ENCODE measurements around the gene RXFP3.

Gene RXFP3

GRCh38 chr5:33936004-33936380 is 194 bp upstream of the RXFP3 start:
- no peak overlapping the region for H3K4me3 ChIP-seq (ENCODE audit: low read depth, low read length)
- TF ChIP-seq, protein P1, sequence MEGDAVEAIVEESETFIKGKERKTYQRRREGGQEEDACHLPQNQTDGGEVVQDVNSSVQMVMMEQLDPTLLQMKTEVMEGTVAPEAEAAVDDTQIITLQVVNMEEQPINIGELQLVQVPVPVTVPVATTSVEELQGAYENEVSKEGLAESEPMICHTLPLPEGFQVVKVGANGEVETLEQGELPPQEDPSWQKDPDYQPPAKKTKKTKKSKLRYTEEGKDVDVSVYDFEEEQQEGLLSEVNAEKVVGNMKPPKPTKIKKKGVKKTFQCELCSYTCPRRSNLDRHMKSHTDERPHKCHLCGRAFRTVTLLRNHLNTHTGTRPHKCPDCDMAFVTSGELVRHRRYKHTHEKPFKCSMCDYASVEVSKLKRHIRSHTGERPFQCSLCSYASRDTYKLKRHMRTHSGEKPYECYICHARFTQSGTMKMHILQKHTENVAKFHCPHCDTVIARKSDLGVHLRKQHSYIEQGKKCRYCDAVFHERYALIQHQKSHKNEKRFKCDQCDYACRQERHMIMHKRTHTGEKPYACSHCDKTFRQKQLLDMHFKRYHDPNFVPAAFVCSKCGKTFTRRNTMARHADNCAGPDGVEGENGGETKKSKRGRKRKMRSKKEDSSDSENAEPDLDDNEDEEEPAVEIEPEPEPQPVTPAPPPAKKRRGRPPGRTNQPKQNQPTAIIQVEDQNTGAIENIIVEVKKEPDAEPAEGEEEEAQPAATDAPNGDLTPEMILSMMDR (IDR thresholded peaks at IDR 0.05; ENCODE audit: borderline replicate concordance, insufficient read depth, low read depth, low read length) = peak; percentile 19; the same call in 1 of the 2 replicates

GRCh38 chr5:33937017-33937706 is 976 bp downstream of the RXFP3 start:
- TF ChIP-seq, protein P1 (IDR thresholded peaks at IDR 0.05; ENCODE audit: borderline replicate concordance, insufficient read depth, low read depth, low read length) = no peak
- no peak overlapping the region for H3K4me3 ChIP-seq (ENCODE audit: low read depth, low read length)

GRCh38 chr5:33937707-33938506 is 1.7 kb downstream of the RXFP3 start:
- TF ChIP-seq, protein P1 (IDR thresholded peaks at IDR 0.05; ENCODE audit: borderline replicate concordance, insufficient read depth, low read depth, low read length) = no peak
- no peak overlapping the region for H3K4me3 ChIP-seq (ENCODE audit: low read depth, low read length)

- TF ChIP-seq, protein P1 (IDR thresholded peaks at IDR 0.05; ENCODE audit: borderline replicate concordance, insufficient read depth, low read depth, low read length) = no peak
Measured at GRCh38 chr5:33938507-33938796, 2.3 kb downstream of the RXFP3 start.

DNA sequence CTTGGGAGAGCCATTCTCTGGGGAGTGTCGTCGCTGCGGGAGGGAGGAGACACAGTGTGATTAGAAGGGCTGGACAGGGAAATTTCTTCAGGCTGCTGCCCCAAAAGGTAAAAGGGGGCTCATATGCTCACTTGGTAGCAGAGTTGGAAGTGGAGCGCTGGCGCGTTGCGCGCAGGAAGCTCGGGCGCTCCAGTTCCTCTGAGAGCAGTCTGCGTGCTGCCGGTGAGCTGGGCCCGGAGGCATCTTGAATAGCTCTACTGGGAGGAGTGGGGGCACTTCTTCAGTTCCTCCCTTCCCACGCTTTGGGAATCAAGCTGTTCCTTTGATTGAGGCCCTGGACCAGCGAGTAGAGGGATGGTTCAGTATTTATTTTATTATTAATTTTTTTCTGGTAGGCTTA is 2.7 kb downstream of the RXFP3 start:
- TF ChIP-seq, protein P1 (IDR thresholded peaks at IDR 0.05; ENCODE audit: borderline replicate concordance, insufficient read depth, low read depth, low read length) = no peak
- H3K4me3 ChIP-seq (ENCODE audit: low read depth, low read length) = no peak overlapping the region

More at GRCh38 chr5:33938507-33938796, 2.3 kb downstream of the RXFP3 start:
- H3K4me3 ChIP-seq (ENCODE audit: low read depth, low read length) = no peak overlapping the region

DNA sequence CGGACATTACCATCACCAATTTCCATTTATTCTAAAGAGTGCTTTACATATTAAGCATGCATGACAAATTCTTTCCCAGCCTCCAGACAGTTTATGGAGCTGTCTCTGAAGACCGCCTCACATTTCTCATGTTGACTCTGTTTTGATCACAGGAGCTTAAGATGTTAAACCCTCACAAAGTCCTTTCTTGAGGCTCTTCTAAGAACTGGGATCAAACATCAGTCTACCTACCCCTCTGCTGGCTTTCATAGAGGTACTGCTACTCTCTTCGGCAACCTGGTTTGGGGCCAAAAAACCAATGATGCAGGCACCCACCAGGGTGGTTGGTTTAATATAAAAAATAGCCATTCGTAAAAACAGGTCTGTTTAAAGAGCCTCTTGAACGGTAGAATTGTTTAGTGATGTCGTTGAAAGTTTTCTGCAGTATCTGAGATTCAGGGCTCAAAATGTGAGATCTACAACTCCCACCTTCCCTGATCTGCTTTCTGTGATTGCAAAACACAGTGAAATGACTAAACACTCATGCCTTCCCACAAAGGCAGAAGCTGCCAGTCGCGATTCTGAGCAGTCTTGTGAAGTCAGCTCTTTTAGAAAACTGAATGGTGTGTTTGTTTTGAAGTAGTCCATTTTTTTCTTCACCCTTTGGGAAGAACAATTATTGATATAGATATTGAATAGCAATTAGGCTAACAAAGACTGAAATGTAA is 3.5 kb downstream of the RXFP3 start:
- no peak overlapping the region for H3K4me3 ChIP-seq (ENCODE audit: low read depth, low read length)
- TF ChIP-seq, protein P1 (IDR thresholded peaks at IDR 0.05; ENCODE audit: borderline replicate concordance, insufficient read depth, low read depth, low read length) = no peak
